Sigmoid colon (tissue), 4 donors: ENCODE data around the gene UROD.

ENCODE experiments used
- CTCF ChIP-seq, 4 experiments: fragments of 450-650 bp in 3 of 4; fragments of 200-600 bp in 1 of 4; IDR thresholded peaks; one replicate each; pipeline ENCODE4 v1.5.1; 2016 to 2019; ENCODE audit warnings: antibody characterized with exemption in 4 of 4, mild to moderate bottlenecking in 3 of 4, moderate library complexity in 2 of 4
- EP300 ChIP-seq, 4 donors: sonication (generic); formaldehyde crosslinking; IDR thresholded peaks; one replicate each; pipeline ENCODE4 v1.6.1; 2017; ENCODE audit warnings: antibody characterized with exemption in 4 of 4
- POLR2A ChIP-seq, 2 donors: fragments of 450-650 bp; IDR thresholded peaks; one replicate each; pipeline ENCODE4 v1.6.1; 2016; ENCODE audit warnings: antibody characterized with exemption in 2 of 2, mild to moderate bottlenecking in 2 of 2, moderate library complexity in 2 of 2
- POLR2AphosphoS5 ChIP-seq, 4 donors: sonication (generic); formaldehyde crosslinking; IDR thresholded peaks; one replicate each; pipeline ENCODE4 v1.6.1; 2017; ENCODE audit warnings: antibody characterized with exemption in 4 of 4

GRCh38 chr1:45010855-45011811, 921 bp upstream of the UROD start, which contains the start of gene HECTD3:
- TF ChIP-seq POLR2AphosphoS5 (IDR thresholded peaks at IDR 0.05) (peak; percentile 40 to 80 (median 63)), POLR2A (IDR thresholded peaks at IDR 0.05) (peak in 1 of 2 donors; percentile 40), CTCF (IDR thresholded peaks at IDR 0.05) (no peak), EP300 (IDR thresholded peaks at IDR 0.05) (no peak)
